HepG2 (cell line): Measurements from ENCODE around the gene HYDIN. TPM values are rescaled to one million over a fixed set of nuclear protein-coding genes. Genes with fewer than 3 reads are reported as not detected.

Experiments
- ATAC-seq: fragments of 200-7000 bp; cut with Tn5 transposase; 3 replicates; pipeline ENCODE4 v1.9.1; 2020; ENCODE audit warnings: mild to moderate bottlenecking, moderate library complexity
- BruUV-seq: library from RNA; stranded (reverse); fragments of 400-500 nt; replicated peaks from 2 replicates; lab custom pipeline; 2021; lab: Mats Ljungman, UMichigan
- CTCF ChIA-PET: fragments of 300-600 bp; formaldehyde crosslinking; extraction: SDS; loops from one replicate; lab custom pipeline; 2021; ENCODE audit warnings: low total read pairs, inconsistent platforms, low intra/inter-chr PET ratio; lab: Yijun Ruan, JAX
- POLR2A ChIA-PET: fragments of 350-600 bp; sonication (Branson Sonifier 250); formaldehyde crosslinking; loops from one replicate; lab custom pipeline; 2020; ENCODE audit warnings: antibody characterized with exemption, inconsistent platforms; lab: Yijun Ruan, JAX
- DNase-seq: peaks from one replicate; pipeline ENCODE4 v3.0.0-alpha.2; 2015; ENCODE audit warnings: low spot score
- FAIRE-seq: peaks from 3 replicates; lab custom pipeline; 2011; peaks lifted over from hg19 to GRCh38; lab: Jason Lieb, UNC
- H2AFZ ChIP-seq: one replicate; pipeline ENCODE4 v1.6.1; 2011; ENCODE audit warnings: low read length, inconsistent platforms
- H3K27ac ChIP-seq: fragments of 300-600 bp; 3 replicates; pipeline ENCODE4 v1.8.0; 2011; ENCODE audit warnings: mixed run types, mild to moderate bottlenecking, mixed read lengths, low read length, inconsistent platforms; ENCODE audit not compliant: insufficient read depth; ENCODE audit errors: extremely low read length
- H3K27me3 ChIP-seq, 2 experiments: fragments of 200-600 bp in 1 of 2; 2 replicates in 1 of 2; 3 replicates in 1 of 2; pipeline versions ENCODE4 v1.6.0 to v1.8.0; 2011; ENCODE audit warnings: low read length in 2 of 2, mild to moderate bottlenecking in 2 of 2, moderate library complexity in 2 of 2, inconsistent platforms in 1 of 2; ENCODE audit not compliant: insufficient read depth in 2 of 2, control insufficient read depth in 1 of 2
- H3K36me3 ChIP-seq, 2 experiments: fragments of 200-600 bp in 1 of 2; replicated peaks in 1 of 2; 2 replicates in 1 of 2; 3 replicates in 1 of 2; pipeline versions ENCODE4 v1.5.1 to v1.8.0; 2011; ENCODE audit warnings: low read length in 2 of 2, inconsistent platforms in 1 of 2; ENCODE audit not compliant: insufficient read depth in 2 of 2, control insufficient read depth in 1 of 2
- H3K4me1 ChIP-seq: 2 replicates; pipeline ENCODE4 v1.5.1; 2012; ENCODE audit warnings: low read length, inconsistent platforms; ENCODE audit not compliant: insufficient read depth
- H3K4me2 ChIP-seq: 2 replicates; pipeline ENCODE4 v1.6.0; 2011; ENCODE audit warnings: low read depth, low read length, inconsistent platforms
- H3K4me3 ChIP-seq, 3 experiments: fragments of 200-600 bp in 1 of 3; sonication (generic), shearing (Covaris generic) in 1 of 3; replicated peaks in 1 of 3; 2 replicates each; pipeline ENCODE4 v1.5.1; 2011 to 2016; ENCODE audit warnings: low read length in 3 of 3, inconsistent platforms in 2 of 3, low read depth in 2 of 3, mild to moderate bottlenecking in 2 of 3, control low read depth in 1 of 3, mixed read lengths in 1 of 3; ENCODE audit not compliant: insufficient read depth in 1 of 3
- H3K79me2 ChIP-seq: one replicate; pipeline ENCODE4 v1.6.1; 2011; ENCODE audit warnings: low read length, inconsistent platforms; ENCODE audit not compliant: insufficient read depth
- H3K9ac ChIP-seq: 2 replicates; pipeline ENCODE4 v1.6.0; 2011; ENCODE audit warnings: mild to moderate bottlenecking, low read depth, low read length, inconsistent platforms; ENCODE audit not compliant: insufficient read depth
- H3K9me3 ChIP-seq: 2 replicates; pipeline ENCODE4 v1.5.1; 2012; ENCODE audit warnings: mild to moderate bottlenecking, low read length
- H4K20me1 ChIP-seq: 2 replicates; pipeline ENCODE4 v1.6.0; 2011; ENCODE audit warnings: inconsistent platforms, mild to moderate bottlenecking, low read length, moderate library complexity; ENCODE audit not compliant: insufficient read depth
- HINFP ChIP-seq: sonication (generic); formaldehyde crosslinking; IDR thresholded peaks from 2 replicates; pipeline ENCODE4 v1.4.0; 2020; ENCODE audit warnings: low read depth, mild to moderate bottlenecking, missing genetic modification reagents
- KLF15 ChIP-seq: sonication (generic); formaldehyde crosslinking; IDR thresholded peaks from 2 replicates; pipeline ENCODE4 v1.8.1; 2023; ENCODE audit warnings: borderline replicate concordance, mild to moderate bottlenecking, inconsistent platforms, missing genetic modification reagents, mixed read lengths
- NFE2L2 ChIP-seq: fragments of 150-350 bp; IDR thresholded peaks from 2 replicates; pipeline ENCODE4 v1.6.1; 2014; ENCODE audit warnings: low read length
- PRPF4 ChIP-seq: fragments of 200-400 bp; formaldehyde crosslinking; IDR thresholded peaks from 2 replicates; pipeline ENCODE4 v1.6.1; 2016; ENCODE audit warnings: low read length, low read depth; ENCODE audit not compliant: poor library complexity, severe bottlenecking
- ZBTB25 ChIP-seq: IDR thresholded peaks from 2 replicates; pipeline ENCODE4 v1.6.1; 2018; ENCODE audit warnings: missing genetic modification reagents
- ZNF232 ChIP-seq: sonication (generic); formaldehyde crosslinking; IDR thresholded peaks from 2 replicates; pipeline ENCODE4 v1.4.0; 2020; ENCODE audit warnings: missing genetic modification reagents, borderline replicate concordance
- ZNF576 ChIP-seq: sonication (generic); formaldehyde crosslinking; IDR thresholded peaks from 2 replicates; pipeline ENCODE4 v1.4.0; 2020; ENCODE audit warnings: mild to moderate bottlenecking, missing genetic modification reagents
- WGBS: methylation state at CpG from one replicate; pipeline ENCODE4 v1.1.6; 2017; ENCODE audit warnings: low lambda C conversion rate; 5-methylcytosine and 5-hydroxymethylcytosine counted together
- in situ Hi-C: cut with HindIII; loops from 2 replicates; pipeline ENCODE4 v1.10.0; 2017; ENCODE audit warnings: low pct_unique_long_range_greater_than_20kb; ENCODE audit not compliant: extremely low pct_ligation_motif_present
- intact Hi-C: fragments of 100-400 bp; cut with micrococcal nuclease; formaldehyde crosslinking; loops from one replicate; pipeline ENCODE4 v1.10.0; 2022; ENCODE audit not compliant: unreplicated experiment
- polyA plus RNA-seq, 8 experiments: library from polyadenylated mRNA; depleted of rRNA in 3 of 8; stranded (reverse) in 7 of 8; unstranded in 1 of 8; fragments of >200 nt; fragmentation: Illumina TruSeq in 4 of 8; extraction: Trizol in 4 of 8; gene quantifications; 2 replicates each; pipeline versions ENCODE4 v1.2.1 to v1.2.3, GENCODE V29; 2011 to 2016; ENCODE audit warnings: low read depth in 4 of 8, missing spikeins in 1 of 8, mixed read lengths in 1 of 8; ENCODE audit not compliant: insufficient read depth in 1 of 8
- total RNA-seq, 5 experiments: library from RNA; depleted of rRNA; stranded (reverse); fragments of >200 nt; fragmentation: Illumina TruSeq; extraction: Trizol; gene quantifications; 2 replicates each; pipeline ENCODE4 v1.2.3, GENCODE V29; 2016; ENCODE audit warnings: low read depth in 1 of 5
- TF ChIP-seq, protein P1 (sequence below): sonication (generic); formaldehyde crosslinking; IDR thresholded peaks from 2 replicates; pipeline ENCODE4 v1.5.0; 2020; ENCODE audit warnings: mild to moderate bottlenecking, missing genetic modification reagents, borderline replicate concordance
- TF ChIP-seq, protein P2 (sequence below): sonication (generic); IDR thresholded peaks from 2 replicates; pipeline ENCODE4 v1.6.1; 2016; ENCODE audit warnings: low read depth, borderline replicate concordance

HYDIN gene
- total and polyA plus RNA-seq, 2 of the 13 experiments (the other 11 are each of a cell fraction or from before 2014, with no cell fraction given) = not detected

DNA sequence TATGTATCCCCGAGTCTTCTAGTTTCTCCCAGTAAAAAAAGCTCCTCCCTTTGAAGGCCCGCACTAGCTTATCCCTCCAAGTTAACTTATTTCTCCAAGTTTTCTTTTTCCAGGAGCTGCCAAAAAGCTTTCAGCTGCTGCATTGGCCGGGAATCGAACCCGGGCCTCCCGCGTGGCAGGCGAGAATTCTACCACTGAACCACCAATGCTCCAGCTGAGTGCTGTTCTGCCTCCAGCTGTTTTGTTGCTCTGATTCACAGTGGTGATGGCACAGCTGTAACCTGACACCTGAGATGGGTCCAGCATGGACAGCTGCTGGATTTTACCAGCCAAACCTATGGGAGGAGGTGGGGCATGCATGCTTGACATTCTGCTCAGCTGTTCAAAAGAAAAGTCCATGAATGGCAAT, 451.6 kb downstream of the HYDIN start (continued):
- TF ChIP-seq, protein P1, sequence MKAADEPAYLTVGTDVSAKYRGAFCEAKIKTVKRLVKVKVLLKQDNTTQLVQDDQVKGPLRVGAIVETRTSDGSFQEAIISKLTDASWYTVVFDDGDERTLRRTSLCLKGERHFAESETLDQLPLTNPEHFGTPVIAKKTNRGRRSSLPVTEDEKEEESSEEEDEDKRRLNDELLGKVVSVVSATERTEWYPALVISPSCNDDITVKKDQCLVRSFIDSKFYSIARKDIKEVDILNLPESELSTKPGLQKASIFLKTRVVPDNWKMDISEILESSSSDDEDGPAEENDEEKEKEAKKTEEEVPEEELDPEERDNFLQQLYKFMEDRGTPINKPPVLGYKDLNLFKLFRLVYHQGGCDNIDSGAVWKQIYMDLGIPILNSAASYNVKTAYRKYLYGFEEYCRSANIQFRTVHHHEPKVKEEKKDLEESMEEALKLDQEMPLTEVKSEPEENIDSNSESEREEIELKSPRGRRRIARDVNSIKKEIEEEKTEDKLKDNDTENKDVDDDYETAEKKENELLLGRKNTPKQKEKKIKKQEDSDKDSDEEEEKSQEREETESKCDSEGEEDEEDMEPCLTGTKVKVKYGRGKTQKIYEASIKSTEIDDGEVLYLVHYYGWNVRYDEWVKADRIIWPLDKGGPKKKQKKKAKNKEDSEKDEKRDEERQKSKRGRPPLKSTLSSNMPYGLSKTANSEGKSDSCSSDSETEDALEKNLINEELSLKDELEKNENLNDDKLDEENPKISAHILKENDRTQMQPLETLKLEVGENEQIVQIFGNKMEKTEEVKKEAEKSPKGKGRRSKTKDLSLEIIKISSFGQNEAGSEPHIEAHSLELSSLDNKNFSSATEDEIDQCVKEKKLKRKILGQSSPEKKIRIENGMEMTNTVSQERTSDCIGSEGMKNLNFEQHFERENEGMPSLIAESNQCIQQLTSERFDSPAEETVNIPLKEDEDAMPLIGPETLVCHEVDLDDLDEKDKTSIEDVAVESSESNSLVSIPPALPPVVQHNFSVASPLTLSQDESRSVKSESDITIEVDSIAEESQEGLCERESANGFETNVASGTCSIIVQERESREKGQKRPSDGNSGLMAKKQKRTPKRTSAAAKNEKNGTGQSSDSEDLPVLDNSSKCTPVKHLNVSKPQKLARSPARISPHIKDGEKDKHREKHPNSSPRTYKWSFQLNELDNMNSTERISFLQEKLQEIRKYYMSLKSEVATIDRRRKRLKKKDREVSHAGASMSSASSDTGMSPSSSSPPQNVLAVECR (CRISPR knock-in tag) = peak; percentile 65
- no peak for TF ChIP-seq HINFP (CRISPR knock-in tag)
- TF ChIP-seq, all 625 proteins: peak for 95

DNA sequence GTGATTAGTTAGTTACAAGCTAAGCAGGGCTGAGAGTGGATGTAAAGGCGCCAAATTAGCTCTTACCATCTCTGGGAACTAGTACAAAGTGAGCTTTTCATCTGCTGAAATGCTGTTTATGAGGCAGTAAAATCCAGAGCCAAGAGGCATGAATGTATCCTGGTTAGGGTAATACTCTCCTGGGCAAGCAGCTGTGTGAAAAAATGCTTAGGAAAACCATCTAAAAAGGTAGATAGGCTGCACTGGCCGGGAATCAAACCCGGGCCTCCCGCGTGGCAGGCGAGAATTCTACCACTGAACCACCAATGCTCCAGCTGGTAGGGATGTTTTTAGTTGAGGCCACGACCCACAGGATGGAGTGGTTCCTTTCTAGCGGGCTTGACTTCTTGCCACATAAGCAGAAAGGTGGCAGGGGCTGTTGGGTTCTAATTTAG, 452.5 kb downstream of the HYDIN start:
- in situ Hi-C loops = no loop called here
- BruUV-seq = no TSS peak
- ChIA-PET POLR2A (no interaction called here), CTCF (no interaction called here)
- DNase-seq = no peak
- H3K4me2 ChIP-seq = no peak overlapping the region
- intact Hi-C loops = no loop called here
- H4K20me1 ChIP-seq = no peaks in the 10 kb centered on the region
- ATAC-seq = no peak
- 95% methylated on average over 8 of the region's 8 CpGs for WGBS
- TF ChIP-seq ZBTB25 (CRISPR knock-in tag) (no peak), ZNF576 (no peak), NFE2L2 (no peak), KLF15 (no peak), PRPF4 (no peak), ZNF232 (no peak)
- TF ChIP-seq, protein P2, sequence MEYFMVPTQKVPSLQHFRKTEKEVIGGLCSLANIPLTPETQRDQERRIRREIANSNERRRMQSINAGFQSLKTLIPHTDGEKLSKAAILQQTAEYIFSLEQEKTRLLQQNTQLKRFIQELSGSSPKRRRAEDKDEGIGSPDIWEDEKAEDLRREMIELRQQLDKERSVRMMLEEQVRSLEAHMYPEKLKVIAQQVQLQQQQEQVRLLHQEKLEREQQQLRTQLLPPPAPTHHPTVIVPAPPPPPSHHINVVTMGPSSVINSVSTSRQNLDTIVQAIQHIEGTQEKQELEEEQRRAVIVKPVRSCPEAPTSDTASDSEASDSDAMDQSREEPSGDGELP = peak; percentile 44; the same call in 1 of the 2 replicates
- no peaks in the 10 kb centered on the region for H3K79me2 ChIP-seq
- no peaks in the 10 kb centered on the region for H3K9me3 ChIP-seq
- FAIRE-seq = no peak
- no peak overlapping the region for H3K9ac ChIP-seq
- no peak overlapping the region for H3K27ac ChIP-seq
- no peak overlapping the region for H2AFZ ChIP-seq
- H3K4me3 ChIP-seq = no peak overlapping the region
- peaks cover 38 to 70% of the 10 kb centered on the region in 2 experiments for H3K36me3 ChIP-seq
- no peaks in the 10 kb centered on the region for H3K27me3 ChIP-seq
- peaks cover 6% of the 10 kb centered on the region; the same call in 1 of the 2 replicates for H3K4me1 ChIP-seq
